GM19023 (cell line): ENCODE measurements around the gene CHST8.
"Not testable (repeated sequence)": the region's sequence is repeated elsewhere in the genome, so short reads cannot be mapped to it uniquely, and the experiment has no call there.

Experiments
- ATAC-seq: cut with Tn5 transposase; IDR thresholded peaks from one replicate; pipeline ENCODE4 v1.9.1; 2021; ENCODE audit warnings: mild to moderate bottlenecking, moderate library complexity; ENCODE audit not compliant: unreplicated experiment

CHST8 gene

GRCh38 chr19:33641261-33641660 is 19.5 kb downstream of the CHST8 start:
- no peak for ATAC-seq

GRCh38 chr19:33641956-33642498 is 20.3 kb downstream of the CHST8 start:
- no peak for ATAC-seq

- no peak for ATAC-seq
Observed at GRCh38 chr19:33644284-33644836, 22.6 kb downstream of the CHST8 start.

- no peak for ATAC-seq
Observed at GRCh38 chr19:33646306-33646705, 24.6 kb downstream of the CHST8 start.

GRCh38 chr19:33647146-33647545 is 25.4 kb downstream of the CHST8 start:
- ATAC-seq = no peak

GRCh38 chr19:33649627-33650305 is 28.0 kb downstream of the CHST8 start:
- no peak for ATAC-seq

- ATAC-seq = no peak
Observed at GRCh38 chr19:33653684-33654083, 31.9 kb downstream of the CHST8 start.

- no peak for ATAC-seq
Observed at GRCh38 chr19:33654840-33655508, 33.2 kb downstream of the CHST8 start.

- no peak for ATAC-seq
Observed at GRCh38 chr19:33659835-33660234, 38.1 kb downstream of the CHST8 start.

- ATAC-seq = no peak
Observed at GRCh38 chr19:33660410-33661124, 38.8 kb downstream of the CHST8 start.

- ATAC-seq = no peak
Observed at GRCh38 chr19:33661336-33661735, 39.6 kb downstream of the CHST8 start.

GRCh38 chr19:33662391-33663092 is 40.8 kb downstream of the CHST8 start:
- no peak for ATAC-seq

GRCh38 chr19:33663316-33663715 is 41.6 kb downstream of the CHST8 start:
- ATAC-seq = not testable (repeated sequence)

GRCh38 chr19:33664744-33665143 is 43.0 kb downstream of the CHST8 start:
- ATAC-seq = no peak

GRCh38 chr19:33665776-33666595 is 44.2 kb downstream of the CHST8 start:
- no peak for ATAC-seq

GRCh38 chr19:33667141-33667650 is 45.4 kb downstream of the CHST8 start:
- no peak for ATAC-seq

- ATAC-seq = no peak
Observed at GRCh38 chr19:33667881-33668280, 46.1 kb downstream of the CHST8 start.

- no peak for ATAC-seq
Observed at GRCh38 chr19:33668968-33669367, 47.2 kb downstream of the CHST8 start.

GRCh38 chr19:33669376-33669775 is 47.6 kb downstream of the CHST8 start:
- ATAC-seq = no peak

GRCh38 chr19:33670398-33670797 is 48.6 kb downstream of the CHST8 start:
- no peak for ATAC-seq
